SU-DHL-6 (cell line): ENCODE results near the gene PNMA1.

Experiments used
- H2AFZ ChIP-seq: fragments of 200-600 bp; sonication (generic); 2 replicates; pipeline ENCODE4 v1.6.1; 2014; ENCODE audit warnings: low read depth, mild to moderate bottlenecking, moderate library complexity, mixed read lengths, antibody characterized with exemption, low read length; ENCODE audit not compliant: severe bottlenecking
- H3F3A ChIP-seq: fragments of 200-600 bp; shearing (Covaris generic); 2 replicates; pipeline ENCODE4 v1.6.0; 2016; ENCODE audit warnings: antibody characterized with exemption, mild to moderate bottlenecking; ENCODE audit not compliant: insufficient read depth
- H3K27ac ChIP-seq: fragments of 200-600 bp; sonication (generic); 2 replicates; pipeline ENCODE4 v1.5.1; 2016; ENCODE audit warnings: low read depth, mild to moderate bottlenecking, low read length, moderate library complexity, mixed read lengths
- H3K27me3 ChIP-seq: fragments of 200-600 bp; sonication (generic), shearing (Covaris generic); 2 replicates; pipeline ENCODE4 v1.6.0; 2014; ENCODE audit warnings: mild to moderate bottlenecking, low read length
- H3K36me3 ChIP-seq: fragments of 200-600 bp; sonication (generic); 2 replicates; pipeline ENCODE4 v1.6.1; 2014; ENCODE audit warnings: mild to moderate bottlenecking, low read length, mixed read lengths
- H3K4me2 ChIP-seq: fragments of 300-600, 200-600 bp; shearing (Covaris generic), sonication (generic); 2 replicates; pipeline ENCODE4 v1.6.0; 2014; ENCODE audit warnings: low read length, low read depth, mild to moderate bottlenecking; ENCODE audit not compliant: poor library complexity, severe bottlenecking
- H3K4me3 ChIP-seq: fragments of 200-600 bp; sonication (generic); 2 replicates; pipeline ENCODE4 v1.5.1; 2014; ENCODE audit warnings: antibody characterized with exemption, low read length, mild to moderate bottlenecking, mixed read lengths; ENCODE audit not compliant: insufficient read depth, poor library complexity, severe bottlenecking
- H3K79me2 ChIP-seq: fragments of 200-600 bp; sonication (generic); 2 replicates; pipeline ENCODE4 v1.6.1; 2014; ENCODE audit warnings: mild to moderate bottlenecking, low read length, moderate library complexity; ENCODE audit not compliant: insufficient read depth
- H3K9ac ChIP-seq: fragments of 200-600 bp; sonication (generic); 2 replicates; pipeline ENCODE4 v1.7.0; 2014; ENCODE audit warnings: mild to moderate bottlenecking, low read length
- H3K9me2 ChIP-seq: fragments of 200-600 bp; sonication (generic); replicated peaks from 2 replicates; pipeline ENCODE4 v1.6.1; 2014; ENCODE audit warnings: low read length; ENCODE audit not compliant: insufficient read depth
- H3K9me3 ChIP-seq: fragments of 200-600 bp; sonication (generic); 2 replicates; pipeline ENCODE4 v1.6.1; 2014; ENCODE audit warnings: low read length, mixed read lengths; ENCODE audit not compliant: insufficient read depth
- H4K20me1 ChIP-seq: fragments of 200-600 bp; sonication (generic); 2 replicates; pipeline ENCODE4 v1.6.1; 2014; ENCODE audit warnings: low read depth, mild to moderate bottlenecking, antibody characterized with exemption, low read length, moderate library complexity, mixed read lengths
- EZH2phosphoT487 ChIP-seq: fragments of 200-600 bp; sonication (generic), shearing (Covaris generic); conservative IDR thresholded peaks from 2 replicates; pipeline ENCODE4 v1.6.1; 2018; ENCODE audit warnings: mild to moderate bottlenecking, antibody characterized with exemption, low read length, moderate library complexity, mixed read lengths
- TF ChIP-seq, protein P1 (sequence below): fragments of 200-600 bp; sonication (generic); IDR thresholded peaks from one replicate; pipeline ENCODE4 v1.5.1; 2017; ENCODE audit warnings: antibody characterized with exemption, mild to moderate bottlenecking, low read length, moderate library complexity; ENCODE audit not compliant: insufficient read depth, poor library complexity, severe bottlenecking

Gene PNMA1

DNA sequence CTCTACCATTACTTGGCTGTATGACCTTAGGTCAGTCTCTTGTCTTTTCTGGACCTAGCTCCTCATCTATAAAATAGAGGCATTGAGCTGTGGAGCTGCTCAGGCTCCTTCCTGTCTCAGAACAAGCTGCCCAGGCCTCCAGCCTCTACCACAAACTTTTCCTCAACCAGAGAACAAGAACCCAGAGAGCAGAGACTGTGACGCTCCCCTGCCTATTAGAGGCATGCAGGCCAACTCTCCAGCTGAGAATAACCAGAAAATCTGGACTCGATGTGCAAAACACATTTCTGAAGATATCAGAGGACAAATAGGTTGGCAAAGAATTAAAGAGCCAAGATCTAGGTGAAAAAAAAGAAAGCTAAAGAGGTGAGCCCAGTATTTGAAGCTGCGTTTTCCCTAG, 17.8 kb upstream of the PNMA1 start:
- Histone ChIP-seq H3K9ac (no peak overlapping the region), H3K9me3 (no peaks in the 10 kb centered on the region), H3K79me2 (peaks cover 42% of the 10 kb centered on the region), H3K9me2 (no peaks in the 10 kb centered on the region), H3K27ac (no peak overlapping the region), H2AFZ (no peak overlapping the region), H3F3A (peaks cover 37% of the 10 kb centered on the region), H3K4me3 (no peak overlapping the region), H4K20me1 (peaks cover 9% of the 10 kb centered on the region), H3K27me3 (no peaks in the 10 kb centered on the region), H3K4me2 (no peak overlapping the region), H3K36me3 (peaks cover 53% of the 10 kb centered on the region)
- TF ChIP-seq, protein P1, sequence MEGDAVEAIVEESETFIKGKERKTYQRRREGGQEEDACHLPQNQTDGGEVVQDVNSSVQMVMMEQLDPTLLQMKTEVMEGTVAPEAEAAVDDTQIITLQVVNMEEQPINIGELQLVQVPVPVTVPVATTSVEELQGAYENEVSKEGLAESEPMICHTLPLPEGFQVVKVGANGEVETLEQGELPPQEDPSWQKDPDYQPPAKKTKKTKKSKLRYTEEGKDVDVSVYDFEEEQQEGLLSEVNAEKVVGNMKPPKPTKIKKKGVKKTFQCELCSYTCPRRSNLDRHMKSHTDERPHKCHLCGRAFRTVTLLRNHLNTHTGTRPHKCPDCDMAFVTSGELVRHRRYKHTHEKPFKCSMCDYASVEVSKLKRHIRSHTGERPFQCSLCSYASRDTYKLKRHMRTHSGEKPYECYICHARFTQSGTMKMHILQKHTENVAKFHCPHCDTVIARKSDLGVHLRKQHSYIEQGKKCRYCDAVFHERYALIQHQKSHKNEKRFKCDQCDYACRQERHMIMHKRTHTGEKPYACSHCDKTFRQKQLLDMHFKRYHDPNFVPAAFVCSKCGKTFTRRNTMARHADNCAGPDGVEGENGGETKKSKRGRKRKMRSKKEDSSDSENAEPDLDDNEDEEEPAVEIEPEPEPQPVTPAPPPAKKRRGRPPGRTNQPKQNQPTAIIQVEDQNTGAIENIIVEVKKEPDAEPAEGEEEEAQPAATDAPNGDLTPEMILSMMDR = no peak
- no peak for TF ChIP-seq EZH2phosphoT487

DNA sequence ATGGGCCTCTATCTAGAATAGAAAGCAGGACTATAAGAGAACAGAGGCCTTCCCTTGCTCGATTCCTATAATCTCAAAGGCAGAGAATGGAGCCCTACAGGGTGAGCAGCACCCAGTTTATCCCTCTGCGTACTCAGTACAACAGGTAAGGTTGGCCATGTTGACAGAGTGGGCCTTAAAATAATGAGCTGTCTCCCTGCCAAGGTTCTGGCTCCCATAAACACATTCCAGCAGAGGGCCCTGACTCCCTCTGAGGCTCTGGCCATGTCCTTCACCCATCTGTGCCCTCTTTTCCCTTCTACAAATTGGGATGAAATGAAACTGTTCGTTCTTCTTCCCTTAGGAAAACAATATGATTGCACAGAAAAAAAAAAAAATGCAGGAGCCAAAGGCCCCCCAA, 16.9 kb upstream of the PNMA1 start:
- Histone ChIP-seq H4K20me1 (peaks cover 9% of the 10 kb centered on the region), H3K27ac (no peak overlapping the region), H3K9ac (no peak overlapping the region), H2AFZ (no peak overlapping the region), H3K27me3 (no peaks in the 10 kb centered on the region), H3F3A (peaks cover 35% of the 10 kb centered on the region), H3K79me2 (peaks cover 37% of the 10 kb centered on the region), H3K36me3 (peaks cover 50% of the 10 kb centered on the region), H3K9me3 (no peaks in the 10 kb centered on the region), H3K4me3 (no peak overlapping the region), H3K4me2 (no peak overlapping the region), H3K9me2 (no peaks in the 10 kb centered on the region)
- TF ChIP-seq, protein P1 = no peak
- TF ChIP-seq EZH2phosphoT487 = no peak

- no peak overlapping the region for H3K4me3 ChIP-seq
- no peaks in the 10 kb centered on the region for H3K9me3 ChIP-seq
- H3K9me2 ChIP-seq = no peaks in the 10 kb centered on the region
- no peak overlapping the region for H3K4me2 ChIP-seq
- 0 out of 2 replicates have a peak overlapping the region, but pooled peaks have one; percentile 13 for H3K27ac ChIP-seq
- no peak overlapping the region for H2AFZ ChIP-seq
- H3F3A ChIP-seq = peaks cover 25% of the 10 kb centered on the region
- peaks cover 26% of the 10 kb centered on the region for H3K79me2 ChIP-seq
- H3K36me3 ChIP-seq = peaks cover 42% of the 10 kb centered on the region
- no peak for TF ChIP-seq EZH2phosphoT487
- TF ChIP-seq, protein P1 = no peak
- no peaks in the 10 kb centered on the region for H3K27me3 ChIP-seq
- no peak overlapping the region for H3K9ac ChIP-seq
- H4K20me1 ChIP-seq = peaks cover 3% of the 10 kb centered on the region
Observed at GRCh38 chr14:73729556-73730265, 15.5 kb upstream of the PNMA1 start.
